NCI-H1092 (cell line): ENCODE data around the gene ATP2B1.

Source experiments
- DNase-seq: peaks from one replicate; lab custom pipeline; 2025; lab: John Stamatoyannopoulos, UW

The ATP2B1 gene

DNA sequence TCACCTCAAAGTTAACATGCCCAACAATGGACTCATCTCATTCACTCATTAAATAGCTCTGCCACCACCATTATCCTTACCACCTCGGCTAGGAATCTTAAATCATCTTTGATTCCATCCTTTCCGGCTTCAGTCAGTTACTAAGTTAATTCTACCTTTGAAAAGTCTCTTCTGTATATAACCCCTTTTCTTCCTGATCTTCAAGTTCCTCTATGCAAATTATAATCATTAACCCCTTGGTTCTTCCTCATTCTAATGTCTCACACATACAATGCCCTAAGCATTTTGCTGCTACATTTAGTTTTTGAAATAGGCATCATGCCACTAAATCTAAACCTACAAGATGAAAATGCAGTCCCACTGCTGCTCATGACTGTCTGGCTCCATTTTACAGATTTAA, 51.6 kb downstream of the ATP2B1 start:
- no peak for DNase-seq

DNA sequence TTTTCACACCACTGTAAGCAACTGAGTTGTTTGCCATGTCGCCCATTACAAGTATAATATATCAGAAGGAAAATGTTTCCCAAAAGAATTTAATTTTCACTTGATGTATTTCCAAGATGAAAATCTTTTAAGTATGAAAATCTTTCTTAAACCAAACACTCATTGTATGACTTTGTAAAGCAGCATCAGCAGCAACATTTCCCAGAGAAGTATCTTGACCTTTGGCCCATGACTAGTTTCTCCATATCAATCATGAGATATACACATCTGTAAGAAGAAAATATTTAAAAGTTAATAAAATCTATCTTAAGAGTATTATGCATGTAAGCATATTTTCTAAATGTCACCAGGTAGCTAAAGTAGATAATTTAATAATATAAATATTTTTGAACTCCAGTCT, 52.8 kb downstream of the ATP2B1 start:
- DNase-seq: no peak

GRCh38 chr12:89651192-89651591, 57.4 kb downstream of the ATP2B1 start:
- DNase-seq: no peak

DNA sequence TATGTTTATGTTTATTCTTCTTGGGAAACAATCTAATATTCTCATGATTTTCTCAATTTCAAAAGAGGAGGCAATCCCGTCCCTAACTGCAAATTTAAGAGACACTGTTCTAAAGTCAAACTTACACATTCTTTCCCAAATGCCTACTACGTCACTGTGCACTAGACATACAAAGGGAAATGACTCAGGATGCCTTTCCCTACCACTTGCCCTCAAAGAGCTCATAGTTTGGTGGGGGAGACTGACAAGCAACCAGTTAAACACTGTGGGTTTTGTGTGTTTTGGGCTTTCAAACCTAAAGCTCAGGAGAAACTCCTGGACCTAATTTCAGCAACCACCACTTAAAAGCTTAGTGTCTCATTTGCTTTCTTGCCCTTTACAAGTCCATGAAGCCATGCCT, 58.4 kb downstream of the ATP2B1 start:
- DNase-seq: no peak

GRCh38 chr12:89649820-89650219, 58.8 kb downstream of the ATP2B1 start:
- no peak for DNase-seq

DNA sequence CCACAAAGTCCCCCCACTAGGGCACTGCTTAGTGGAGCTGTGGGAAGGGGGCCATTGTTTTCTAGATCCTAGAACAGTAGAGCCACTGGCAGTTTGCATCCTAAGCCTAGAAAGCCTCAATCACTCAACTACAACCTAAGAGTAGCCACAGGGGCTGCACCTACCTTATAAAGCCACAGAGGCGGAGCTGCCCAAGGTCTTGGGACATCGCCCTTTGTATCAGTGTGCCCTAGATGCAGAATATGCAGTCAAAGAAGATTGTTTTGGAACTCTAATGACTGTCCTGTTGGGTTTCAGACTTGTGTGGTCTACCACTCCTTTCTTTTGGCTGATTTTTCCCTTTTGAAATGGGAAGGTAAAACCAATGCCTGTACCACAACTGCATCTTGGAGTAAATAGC, 59.5 kb downstream of the ATP2B1 start:
- DNase-seq: no peak

DNA sequence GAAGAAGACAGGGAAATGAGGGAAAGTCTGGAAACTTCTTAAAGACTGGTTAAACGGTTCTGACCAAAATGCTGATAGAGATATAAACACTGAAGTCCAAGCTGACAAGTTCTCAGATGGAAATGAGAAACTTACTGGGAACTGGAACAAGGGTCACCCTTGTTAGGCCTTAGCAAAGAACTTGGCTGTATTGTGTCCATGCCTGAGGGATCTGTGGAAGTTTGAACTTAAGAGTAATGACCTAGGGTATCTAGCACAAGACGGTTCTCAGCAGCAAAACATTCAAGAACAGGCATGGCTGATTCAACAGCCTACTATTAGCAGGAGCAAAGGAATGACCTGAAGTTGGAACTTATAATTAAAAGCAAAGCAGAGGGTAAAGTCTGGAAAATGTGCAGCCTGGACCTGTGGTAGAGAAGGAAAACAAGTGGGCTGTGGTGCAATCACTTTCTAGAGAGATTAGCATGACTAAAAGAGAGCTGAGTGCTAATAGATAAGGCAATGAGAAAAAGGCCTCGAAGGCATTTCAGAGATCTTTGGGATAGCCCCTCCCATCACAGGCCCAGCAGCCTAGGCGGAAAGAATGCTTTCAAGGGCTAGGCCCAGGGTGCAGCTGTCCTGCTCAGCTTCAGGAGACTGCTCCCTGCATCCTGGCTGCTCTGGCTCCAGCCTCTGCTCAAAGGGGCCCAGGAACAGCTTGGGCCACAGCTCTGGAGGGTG, 60.3 kb downstream of the ATP2B1 start:
- DNase-seq: no peak

GRCh38 chr12:89645434-89645833, 63.2 kb downstream of the ATP2B1 start:
- no peak for DNase-seq

GRCh38 chr12:89642959-89643358, 65.7 kb downstream of the ATP2B1 start:
- no peak for DNase-seq

- no peak for DNase-seq
Measured at GRCh38 chr12:89636776-89637160, 71.9 kb downstream of the ATP2B1 start.

GRCh38 chr12:89636052-89636775, 72.4 kb downstream of the ATP2B1 start:
- DNase-seq: no peak

- no peak for DNase-seq
Measured at GRCh38 chr12:89634508-89634907, 74.1 kb downstream of the ATP2B1 start.

DNA sequence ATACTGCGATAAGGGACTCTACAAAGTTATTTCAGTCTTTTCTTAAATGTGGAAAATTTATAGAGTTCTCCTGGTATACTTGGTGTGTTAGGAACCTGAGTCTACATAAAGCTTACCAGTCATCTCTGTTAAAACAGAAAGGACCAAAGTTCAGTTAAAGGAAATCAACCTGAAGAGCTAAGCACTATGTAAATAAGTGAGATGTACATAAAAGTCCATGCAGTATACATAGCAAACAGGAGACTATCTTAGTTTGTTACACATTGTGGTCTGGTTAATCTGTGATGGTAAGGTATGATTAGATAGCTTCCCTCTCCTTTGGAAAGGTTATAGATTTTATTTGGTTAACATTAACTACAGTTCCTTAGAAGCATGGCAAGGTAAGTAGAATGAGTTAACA, 75.9 kb downstream of the ATP2B1 start:
- DNase-seq: no peak

DNA sequence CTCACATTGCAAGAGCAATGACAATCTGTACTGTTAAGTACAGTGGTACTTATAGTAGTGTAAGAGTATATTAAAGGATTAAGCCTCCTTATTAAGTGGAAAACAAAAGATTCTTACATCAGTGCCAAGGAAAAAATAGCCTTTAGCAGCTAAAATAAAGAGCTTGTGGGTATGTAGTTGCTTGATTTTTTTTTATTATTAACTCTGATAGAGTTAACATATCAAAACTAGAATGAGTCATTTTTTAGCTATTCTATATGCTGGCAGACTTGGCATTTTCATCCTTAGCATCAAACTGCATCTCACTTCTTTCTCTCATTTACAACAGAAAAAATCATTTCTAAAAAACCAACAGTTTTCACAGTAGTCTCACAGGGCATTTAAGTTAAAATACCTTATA, 86.5 kb downstream of the ATP2B1 start:
- DNase-seq: no peak

DNA sequence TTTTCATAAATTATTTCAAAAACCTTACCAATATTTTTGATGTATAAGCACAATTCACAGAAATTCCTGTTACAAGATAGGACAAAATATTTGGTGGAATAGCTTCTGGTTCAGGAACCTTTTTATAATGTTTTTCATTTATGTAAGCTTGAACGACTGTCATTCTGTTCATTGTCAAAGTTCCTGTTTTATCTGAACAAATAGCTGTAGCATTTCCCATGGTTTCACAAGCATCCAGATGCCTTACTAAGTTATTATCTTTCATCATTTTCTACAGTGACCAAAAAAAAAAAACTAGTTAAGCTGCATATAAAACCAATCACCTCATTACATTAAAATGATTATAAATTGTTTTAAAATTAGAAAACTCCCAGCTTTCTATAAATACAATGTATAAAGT, 87.1 kb downstream of the ATP2B1 start:
- no peak for DNase-seq

DNA sequence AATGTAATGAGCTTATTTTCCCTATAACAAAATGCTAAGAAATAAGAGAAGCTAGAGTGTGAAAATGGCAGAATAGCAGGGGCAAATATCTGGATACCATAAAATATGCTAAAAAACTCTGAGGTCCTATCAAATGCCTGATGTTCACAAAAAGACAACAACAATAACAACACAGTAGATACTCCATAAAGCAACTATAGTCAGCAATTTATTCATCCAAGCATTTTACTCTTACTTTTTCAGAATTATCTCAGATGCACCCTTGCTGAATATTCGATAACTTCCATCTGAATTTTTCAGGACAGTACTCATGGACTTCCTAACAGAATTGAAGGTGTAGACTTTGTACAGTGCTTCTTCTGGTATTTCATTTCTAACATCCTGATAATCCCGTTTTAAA, 88.9 kb downstream of the ATP2B1 start:
- no peak for DNase-seq

GRCh38 chr12:89618113-89618862, 90.3 kb downstream of the ATP2B1 start:
- DNase-seq: no peak

- DNase-seq: no peak
Measured at GRCh38 chr12:89610366-89610765, 98.3 kb downstream of the ATP2B1 start.

DNA sequence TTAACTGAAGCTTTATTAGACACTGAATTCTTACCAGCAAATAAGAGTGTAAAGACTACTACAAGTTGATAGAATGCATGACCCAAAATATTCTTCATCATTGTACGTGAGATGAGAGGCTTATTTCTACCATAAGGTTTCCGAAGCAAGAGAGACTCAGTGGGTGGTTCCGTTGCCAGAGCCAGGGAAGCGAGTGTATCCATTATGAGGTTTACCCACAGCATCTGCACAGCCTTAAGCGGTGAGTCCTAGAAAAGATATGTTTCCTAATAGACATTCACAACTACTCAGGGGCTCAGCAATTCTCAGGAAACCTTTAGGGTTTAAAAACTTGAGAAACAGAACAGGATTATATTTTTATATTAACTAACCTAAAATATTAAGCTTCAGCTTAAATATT, 105.0 kb downstream of the ATP2B1 start:
- DNase-seq: no peak

- no peak for DNase-seq
Measured at GRCh38 chr12:89597770-89598169, 110.9 kb downstream of the ATP2B1 start.

- no peak for DNase-seq
Measured at GRCh38 chr12:89597210-89597609, 111.4 kb downstream of the ATP2B1 start.

- no peak for DNase-seq
Measured at GRCh38 chr12:89593873-89594272, 114.8 kb downstream of the ATP2B1 start.

DNA sequence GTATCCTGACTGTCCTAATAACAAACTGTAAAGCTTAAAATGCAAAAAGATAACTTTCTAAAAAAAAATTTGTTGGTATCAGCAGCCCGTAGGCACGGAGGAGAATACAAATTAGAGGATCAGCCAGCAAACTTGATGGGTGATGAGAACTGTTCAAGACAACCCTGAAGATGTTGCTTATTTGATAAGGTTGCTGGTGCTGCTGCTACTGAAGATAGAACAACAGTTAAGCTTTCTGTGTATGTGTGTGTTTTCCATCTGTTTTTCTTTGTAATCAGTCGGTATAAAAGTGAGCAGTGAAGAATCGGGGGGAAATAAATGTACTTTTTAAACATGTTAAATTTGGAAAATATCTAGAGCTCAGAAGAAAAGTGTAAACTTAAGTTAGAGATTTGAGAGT, 115.4 kb downstream of the ATP2B1 start:
- no peak for DNase-seq
